ENCODE measurements around the gene TNFRSF17.
"Not testable (repeated sequence)": the region's sequence is repeated elsewhere in the genome, so short reads cannot be mapped to it uniquely, and the experiment has no call there.

TNFRSF17 gene

GRCh38 chr16:11964761-11965551 lies at the start of gene TNFRSF17:
TSS of gene TNFRSF17 (plus strand) at chr16:11965210. CDS start at chr16:11965325, 115 bp downstream.
- no peak for DNase-seq

DNA sequence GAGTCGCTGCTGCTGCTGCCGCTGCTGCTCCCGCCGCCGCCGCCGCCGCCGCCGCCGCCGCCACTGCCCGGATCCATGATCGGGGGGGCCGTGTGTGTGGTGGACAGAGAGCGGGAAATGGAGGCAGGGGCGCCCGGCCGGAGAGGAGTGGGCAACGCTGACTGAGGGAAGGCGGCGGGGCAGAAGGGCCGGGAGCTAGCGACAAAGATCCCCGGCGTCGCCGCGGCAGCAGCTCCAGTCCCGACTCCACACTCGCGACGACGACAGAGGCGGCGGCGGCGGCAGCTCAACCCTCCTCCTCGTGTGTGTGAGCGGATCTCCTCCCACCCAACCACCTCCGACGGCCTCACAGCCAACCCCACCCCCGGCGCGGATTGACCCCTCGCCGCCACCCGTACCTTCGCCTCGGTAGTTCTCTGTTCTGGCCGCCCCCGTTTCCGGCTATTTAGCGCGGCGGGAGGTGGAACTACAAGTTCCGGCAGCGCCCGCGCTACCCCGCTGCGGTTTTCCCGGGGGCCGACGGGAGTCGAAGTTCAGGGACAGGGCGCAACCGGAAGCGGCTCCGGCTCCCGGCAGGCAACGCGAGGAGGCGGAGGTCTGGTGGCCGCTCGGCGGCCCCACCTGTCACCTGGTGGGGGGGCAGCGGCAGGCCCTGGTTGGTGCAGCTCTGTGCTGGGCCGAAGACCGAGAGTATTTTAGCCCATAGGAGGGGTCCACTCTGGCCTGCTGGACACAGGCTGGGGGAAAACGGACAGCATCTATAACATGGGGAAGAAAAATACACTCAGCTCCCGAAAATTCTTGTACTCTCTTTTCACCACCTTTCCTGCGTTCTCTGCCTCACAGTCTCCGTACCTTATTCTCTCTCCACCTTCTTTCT lies 49.1 kb upstream of the TNFRSF17 start, which contains the start of gene GSPT1:
TSS of gene GSPT1 (minus strand) at position 313 of the 880 bp plus-strand sequence. CDS start at position 77, 236 bp downstream.
- peak; percentile 99 for DNase-seq

DNA sequence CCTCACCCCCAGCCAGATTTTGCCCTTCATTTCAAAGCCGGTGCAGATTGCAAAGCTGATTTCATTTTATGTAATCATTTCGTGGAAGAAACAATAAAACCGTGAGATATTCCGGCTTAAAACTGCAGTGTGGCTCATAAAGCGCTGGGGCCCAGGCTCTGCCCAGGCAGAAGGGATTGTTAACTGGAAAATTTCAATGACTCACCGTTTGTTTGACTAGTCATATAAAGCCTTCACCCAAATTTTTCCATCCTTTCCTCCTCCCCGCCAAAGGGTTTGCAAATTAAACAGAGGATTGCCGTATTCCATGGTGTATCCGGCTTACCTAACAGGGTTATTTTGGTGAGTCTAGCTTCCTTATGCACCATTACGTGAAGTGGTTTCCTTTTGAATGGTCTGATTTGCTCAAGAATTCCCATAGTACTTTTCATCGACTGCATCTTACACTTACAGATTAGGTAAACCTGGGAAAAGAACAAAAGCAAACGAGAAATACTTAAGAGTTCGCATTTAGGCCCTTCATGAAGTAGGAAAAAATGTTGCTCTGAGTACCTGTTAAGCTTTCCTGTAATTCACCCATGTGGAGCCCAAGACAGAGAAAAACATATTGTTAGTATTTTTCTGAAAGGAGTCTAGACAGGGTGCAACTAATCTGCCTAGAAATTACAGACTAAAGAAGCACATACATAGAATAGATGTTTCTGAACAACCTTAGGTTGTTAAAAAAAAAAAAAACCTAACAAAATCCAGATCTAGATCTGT lies 48.3 kb upstream of the TNFRSF17 start:
- no peak for DNase-seq

DNA sequence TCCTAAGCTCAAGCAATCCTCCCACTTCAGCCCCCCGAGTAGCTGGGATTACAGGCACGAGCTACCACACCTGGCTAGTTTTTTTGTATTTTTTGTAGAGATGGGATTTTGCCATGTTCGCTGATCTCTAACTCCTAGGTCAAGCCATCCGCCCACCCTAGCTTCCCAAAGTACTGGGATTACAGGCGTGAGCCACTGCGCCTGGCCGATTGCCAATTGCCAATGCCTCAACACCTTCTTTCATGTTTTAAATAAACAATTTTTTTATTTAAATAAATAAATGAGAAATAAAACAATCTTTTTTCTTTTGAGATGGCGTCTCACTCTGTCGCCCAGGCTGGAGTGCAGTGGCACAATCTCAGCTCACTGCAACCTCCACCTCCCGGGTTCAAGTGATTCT lies 41.0 kb upstream of the TNFRSF17 start:
- not testable (repeated sequence) for DNase-seq

DNA sequence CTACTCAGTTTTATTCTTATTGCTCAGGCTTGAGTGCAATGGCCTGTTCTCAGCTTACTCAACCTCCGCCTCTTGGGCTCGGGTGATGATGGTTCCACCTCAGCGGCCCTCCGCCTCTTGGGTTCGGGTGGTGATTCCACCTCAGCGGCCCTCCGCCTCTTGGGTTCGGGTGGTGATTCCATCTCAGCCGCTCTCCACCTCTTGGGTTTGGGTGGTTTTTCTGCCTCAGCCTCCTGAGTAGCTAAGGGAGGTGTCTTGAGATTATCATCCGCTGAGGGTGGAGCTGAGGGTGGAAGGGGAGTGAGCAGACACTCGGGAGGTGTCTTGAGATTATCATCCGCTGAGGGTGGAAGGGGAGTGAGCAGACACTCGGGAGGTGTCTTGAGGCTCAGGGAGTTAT lies 37.7 kb upstream of the TNFRSF17 start:
- DNase-seq = not testable (repeated sequence)

DNA sequence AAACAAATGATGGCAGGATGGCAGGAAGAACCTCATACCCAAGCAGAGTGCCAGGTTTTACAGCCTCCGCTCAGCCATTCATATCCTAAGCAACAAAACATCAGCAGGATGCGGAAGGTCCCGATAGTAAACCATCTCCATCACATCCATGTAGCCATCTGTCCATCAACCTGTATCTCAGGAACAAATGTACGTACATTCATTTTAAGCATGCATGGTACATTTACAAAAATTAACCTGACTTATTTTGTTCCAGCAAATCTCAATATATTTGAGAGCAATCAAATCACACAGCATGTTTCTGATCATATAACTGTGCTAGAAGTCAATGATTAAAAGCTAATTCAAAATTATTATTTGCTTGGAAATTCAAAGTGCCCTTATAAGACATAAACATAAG lies 23.1 kb upstream of the TNFRSF17 start, which contains the start of gene NPIPB2:
TSS of gene NPIPB2 (minus strand) at position 101 of the 400 bp plus-strand sequence. CDS start at position 101, 0 bp downstream.
- DNase-seq = not testable (repeated sequence)

- no peak for DNase-seq
Measured at GRCh38 chr16:11946433-11946832, 18.6 kb upstream of the TNFRSF17 start.

DNA sequence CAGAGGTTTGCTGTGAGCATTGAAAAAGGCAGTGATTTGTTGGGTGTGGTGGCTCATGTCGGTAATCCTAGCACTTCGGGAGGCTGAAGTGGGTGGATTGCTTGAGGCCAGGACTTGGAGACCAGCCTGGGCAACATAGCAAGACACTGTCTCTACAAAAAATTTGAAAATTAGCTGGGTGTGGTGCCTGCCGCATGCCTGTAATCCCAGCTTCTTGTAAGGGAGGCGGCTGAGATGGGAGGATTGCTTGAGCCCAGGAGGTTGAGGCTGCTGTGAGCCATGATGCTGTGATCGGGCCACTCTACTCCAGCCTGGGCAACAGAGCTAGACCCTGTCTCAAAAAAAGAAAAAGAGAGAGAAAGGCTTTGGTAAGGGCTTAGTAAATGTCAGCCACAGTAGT lies 16.2 kb upstream of the TNFRSF17 start:
- no peak for DNase-seq

GRCh38 chr16:11949527-11949926 lies 15.5 kb upstream of the TNFRSF17 start:
- DNase-seq = no peak

- DNase-seq = no peak
Measured at GRCh38 chr16:11950388-11950787, 14.6 kb upstream of the TNFRSF17 start.

- DNase-seq = not testable (repeated sequence)
Measured at GRCh38 chr16:11953576-11953975, 11.4 kb upstream of the TNFRSF17 start.

DNA sequence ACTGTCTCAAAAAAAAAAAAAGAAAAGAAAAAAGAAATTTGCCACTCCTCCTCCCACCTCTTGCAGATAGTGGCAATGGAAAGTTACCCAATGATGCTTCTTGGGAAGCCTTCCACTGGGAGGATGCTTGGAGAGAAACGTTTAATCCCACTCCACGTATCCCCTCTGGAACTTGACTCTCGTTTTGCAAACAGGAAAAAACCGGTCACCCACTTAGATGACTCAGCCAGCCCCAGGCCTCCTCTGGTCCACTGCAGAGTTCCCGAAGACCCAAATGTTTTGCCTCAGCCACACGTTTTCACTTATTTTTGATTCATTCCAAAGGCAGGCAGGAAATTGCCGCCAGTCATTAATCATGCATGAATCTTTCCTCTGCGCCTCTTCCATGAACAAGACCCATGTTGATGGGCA lies 9.3 kb upstream of the TNFRSF17 start:
- DNase-seq = no peak

DNA sequence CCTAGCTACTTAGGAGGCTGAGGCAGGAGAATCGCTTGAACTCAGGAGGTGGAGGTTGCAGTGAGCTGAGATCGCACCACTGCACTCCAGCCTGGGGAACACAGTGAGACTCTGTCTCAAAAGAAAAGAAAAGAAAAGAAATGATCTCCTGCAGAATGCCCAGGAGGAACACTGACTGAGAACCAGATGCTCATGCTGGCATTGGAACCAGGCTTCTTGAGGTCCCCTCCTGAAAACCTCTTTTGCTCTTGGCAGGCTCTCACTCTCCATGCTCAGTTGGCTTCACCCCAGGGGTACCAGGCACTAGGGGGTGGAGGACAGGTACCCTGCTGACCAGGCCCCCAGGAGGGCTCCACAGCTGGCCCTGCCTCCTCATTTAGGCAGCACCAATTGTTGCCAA lies 8.5 kb upstream of the TNFRSF17 start:
- no peak for DNase-seq

DNA sequence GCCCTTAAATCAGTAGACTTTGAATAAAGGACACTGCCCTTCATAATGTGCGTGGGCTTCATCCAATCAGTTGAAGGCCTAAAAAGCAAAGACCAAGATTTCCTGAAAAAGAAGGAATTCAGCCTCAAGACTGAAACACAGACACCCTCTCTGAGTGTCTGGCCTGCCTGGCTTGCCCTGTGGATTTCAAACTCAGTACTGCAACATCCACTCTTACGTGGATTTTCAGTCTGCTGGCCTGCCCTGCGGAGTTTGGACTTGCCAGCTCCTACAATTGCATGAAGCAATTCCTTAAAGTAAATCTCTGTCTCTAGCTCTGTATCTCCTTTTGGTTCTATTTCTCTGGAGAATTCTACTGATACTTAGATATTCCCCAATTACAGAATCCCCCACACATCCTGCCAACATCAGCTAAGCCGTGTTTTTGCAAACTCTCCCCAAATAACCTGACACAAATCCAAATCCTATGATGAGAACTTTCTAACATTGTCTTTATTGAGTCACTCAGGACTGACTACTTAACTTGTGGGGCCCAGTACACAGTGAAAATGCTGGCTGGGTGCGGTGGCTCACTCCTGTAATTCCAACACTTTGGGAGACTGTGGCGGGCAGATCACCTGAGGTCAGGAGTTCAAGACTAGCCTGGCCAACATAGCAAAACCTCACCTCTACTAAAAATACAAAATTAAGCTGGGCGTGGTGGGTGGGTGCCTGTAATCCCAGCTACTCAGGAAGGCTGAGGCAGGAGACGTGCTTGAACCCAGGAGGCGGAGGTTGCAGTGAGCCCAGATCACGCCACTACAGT lies 7.2 kb upstream of the TNFRSF17 start:
- DNase-seq = no peak

- not testable (repeated sequence) for DNase-seq
Measured at GRCh38 chr16:11962457-11962856, 2.6 kb upstream of the TNFRSF17 start.

DNA sequence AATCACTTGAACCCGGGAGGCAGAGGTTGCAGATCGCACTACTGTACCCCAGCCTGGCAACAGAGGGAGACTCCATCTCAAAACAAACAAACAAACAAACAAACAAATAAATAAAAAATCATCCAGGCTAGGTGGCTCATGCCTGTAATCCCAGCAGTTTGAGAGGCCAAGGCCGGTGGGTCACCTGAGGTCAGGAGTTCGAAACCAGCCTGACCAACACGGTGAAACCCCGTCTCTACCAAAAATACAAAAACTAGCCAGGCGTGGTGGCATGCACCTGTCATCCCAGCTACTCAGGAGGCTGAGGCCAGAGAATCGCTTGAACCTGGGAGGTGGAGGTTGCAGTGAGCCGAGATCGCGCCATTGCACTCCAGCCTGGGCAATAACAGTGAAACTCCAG lies 2.0 kb upstream of the TNFRSF17 start:
- DNase-seq = not testable (repeated sequence)

- DNase-seq = no peak
Measured at GRCh38 chr16:11963706-11964105, 1.3 kb upstream of the TNFRSF17 start.

- DNase-seq = no peak
Measured at GRCh38 chr16:11966173-11966572, 1.2 kb downstream of the TNFRSF17 start.

DNA sequence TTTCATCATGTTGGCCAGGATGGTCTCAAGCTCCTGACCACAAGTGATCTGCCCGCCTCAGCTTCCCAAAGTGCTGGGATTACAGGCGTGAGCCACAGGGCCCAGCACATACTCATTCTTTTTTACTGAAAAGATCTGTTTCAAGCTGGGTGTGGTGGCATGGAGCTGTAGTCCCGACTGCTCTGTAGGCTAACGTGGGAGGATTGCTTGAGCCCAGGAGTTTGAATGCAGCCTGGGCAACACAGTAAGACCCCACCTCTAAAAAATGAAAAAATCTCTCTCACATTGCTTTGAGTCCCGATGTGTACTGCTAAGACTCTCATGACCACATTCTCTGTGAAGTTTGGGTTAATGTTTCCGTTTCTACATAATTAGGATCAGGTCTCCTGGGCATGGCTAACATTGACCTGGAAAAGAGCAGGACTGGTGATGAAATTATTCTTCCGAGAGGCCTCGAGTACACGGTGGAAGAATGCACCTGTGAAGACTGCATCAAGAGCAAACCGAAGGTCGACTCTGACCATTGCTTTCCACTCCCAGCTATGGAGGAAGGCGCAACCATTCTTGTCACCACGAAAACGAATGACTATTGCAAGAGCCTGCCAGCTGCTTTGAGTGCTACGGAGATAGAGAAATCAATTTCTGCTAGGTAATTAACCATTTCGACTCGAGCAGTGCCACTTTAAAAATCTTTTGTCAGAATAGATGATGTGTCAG lies 2.3 kb downstream of the TNFRSF17 start:
- no peak for DNase-seq

DNA sequence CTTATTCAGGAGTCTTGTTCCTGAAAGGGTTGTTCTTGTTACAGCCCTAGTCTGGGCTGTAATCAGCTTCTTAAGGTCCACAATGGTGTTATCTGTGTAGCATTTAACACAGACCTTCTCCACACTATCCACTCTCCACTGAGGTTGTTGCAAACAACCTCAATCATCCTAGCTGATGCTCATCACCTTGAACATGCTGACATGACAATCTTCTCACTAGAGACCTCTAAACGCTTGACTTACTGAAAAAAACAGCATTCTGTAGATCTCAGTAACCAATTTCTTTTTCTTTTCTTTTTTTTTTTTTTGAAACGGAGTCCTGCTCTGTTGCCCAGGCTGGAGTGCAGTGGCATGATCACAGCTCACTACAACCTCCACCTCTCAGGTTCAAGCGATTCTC lies 3.6 kb downstream of the TNFRSF17 start:
- no peak for DNase-seq

GRCh38 chr16:11970292-11970691 lies 5.3 kb downstream of the TNFRSF17 start:
- DNase-seq = not testable (repeated sequence)
